Esophagus muscularis mucosa (tissue), 4 donors: ENCODE results near the gene SAMD14.

ENCODE experiments used
- CTCF ChIP-seq, 3 experiments: fragments of 200-600 bp in 2 of 3; fragments of 450-650 bp in 1 of 3; sonication (generic) in 2 of 3; IDR thresholded peaks; one replicate each; pipeline ENCODE4 v1.5.1; 2017 to 2019; ENCODE audit warnings: antibody characterized with exemption in 3 of 3, mild to moderate bottlenecking in 2 of 3, moderate library complexity in 1 of 3
- EP300 ChIP-seq: sonication (generic); formaldehyde crosslinking; IDR thresholded peaks from one replicate; pipeline ENCODE4 v1.6.1; 2017; ENCODE audit warnings: antibody characterized with exemption
- POLR2A ChIP-seq: fragments of 450-650 bp; IDR thresholded peaks from one replicate; pipeline ENCODE4 v1.6.1; 2017; ENCODE audit warnings: antibody characterized with exemption, moderate library complexity, mild to moderate bottlenecking, low read depth
- POLR2AphosphoS5 ChIP-seq, 2 donors: sonication (generic); formaldehyde crosslinking; IDR thresholded peaks; one replicate each; pipeline ENCODE4 v1.6.1; 2017; ENCODE audit warnings: antibody characterized with exemption in 2 of 2

- TF ChIP-seq CTCF (IDR thresholded peaks at IDR 0.05) (no peak), POLR2A (no peak), POLR2AphosphoS5 (IDR thresholded peaks at IDR 0.05) (no peak), EP300 (no peak)
These were observed 32.7 kb upstream of the SAMD14 start for GRCh38 chr17:50162466-50163254.
